ENCODE data around the gene IL7R.
A peak's percentile ranks its signal among the peaks of the same experiment; 100 is the strongest.
"Not testable (repeated sequence)": the region's sequence is repeated elsewhere in the genome, so short reads cannot be mapped to it uniquely, and the experiment has no call there.

IL7R gene

GRCh38 chr5:35870605-35871004, 13.9 kb downstream of the IL7R start:
- DNase-seq (ENCODE audit: low read depth in 2 of 2) = no peak

GRCh38 chr5:35876454-35876853, 19.8 kb downstream of the IL7R start:
- DNase-seq (ENCODE audit: low read depth in 2 of 2) = no peak

DNA sequence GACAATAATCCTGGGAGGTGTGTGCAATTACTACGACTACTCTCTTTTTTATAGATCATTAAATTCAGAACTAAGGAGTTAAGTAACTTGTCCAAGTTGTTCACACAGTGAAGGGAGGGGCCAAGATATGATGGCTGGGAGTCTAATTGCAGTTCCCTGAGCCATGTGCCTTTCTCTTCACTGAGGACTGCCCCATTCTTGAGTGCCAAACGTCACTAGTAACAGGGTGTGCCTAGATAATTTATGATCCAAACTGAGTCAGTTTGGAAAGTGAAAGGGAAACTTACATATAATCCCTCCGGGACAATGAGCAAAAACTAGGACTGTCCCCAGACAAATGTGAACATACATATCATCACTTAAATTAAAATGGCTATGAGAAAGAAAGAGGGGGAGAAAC, 20.2 kb downstream of the IL7R start:
- DNase-seq (ENCODE audit: low read depth in 2 of 2) = no peak

GRCh38 chr5:35877655-35878054, 21.0 kb downstream of the IL7R start:
- no peak for DNase-seq (ENCODE audit: low read depth in 2 of 2)

GRCh38 chr5:35878079-35878478, 21.4 kb downstream of the IL7R start:
- no peak for DNase-seq (ENCODE audit: low read depth in 2 of 2)

- no peak for DNase-seq (ENCODE audit: low read depth in 2 of 2)
Measured at GRCh38 chr5:35879096-35879495, 22.4 kb downstream of the IL7R start.

DNA sequence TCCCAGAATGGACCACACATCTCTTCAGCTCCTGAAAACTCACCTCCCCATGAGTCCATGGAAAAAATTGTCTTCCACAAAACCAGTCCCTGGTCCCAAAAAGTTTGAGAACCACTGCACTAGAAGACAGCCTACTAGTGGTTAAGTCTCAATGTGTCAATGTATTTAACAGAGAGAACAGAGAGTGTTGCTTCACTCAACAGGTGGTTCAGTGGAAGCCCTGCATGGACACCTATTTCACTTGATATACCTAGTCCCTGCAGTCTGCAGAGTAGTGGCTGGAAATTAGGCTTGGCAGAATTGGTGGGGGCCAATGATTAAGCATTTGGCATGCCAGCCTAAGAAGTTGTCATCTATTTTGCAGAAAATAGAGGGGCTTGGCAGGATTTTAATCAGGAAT, 23.0 kb downstream of the IL7R start:
- no peak for DNase-seq (ENCODE audit: low read depth in 2 of 2)

DNA sequence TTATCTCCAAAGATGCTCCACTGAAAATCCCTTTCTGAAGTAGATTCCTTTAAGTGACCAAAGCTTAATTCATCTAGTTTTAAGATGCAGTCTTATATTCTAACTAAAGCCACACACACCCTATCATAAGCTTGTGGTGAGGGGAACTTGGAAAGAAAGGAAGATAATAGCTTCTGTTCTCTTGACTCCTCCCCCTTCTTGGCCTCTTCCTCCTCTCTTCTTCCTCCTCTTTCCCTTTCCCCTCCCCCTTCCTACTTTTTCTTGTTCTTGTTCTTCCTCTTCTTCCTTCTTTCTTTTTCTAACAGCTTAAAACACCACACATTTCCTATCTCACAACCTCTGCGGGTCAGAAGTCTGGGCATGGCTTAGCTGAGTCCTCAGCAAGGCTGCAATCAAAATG, 23.5 kb downstream of the IL7R start:
- no peak for DNase-seq (ENCODE audit: low read depth in 2 of 2)

DNA sequence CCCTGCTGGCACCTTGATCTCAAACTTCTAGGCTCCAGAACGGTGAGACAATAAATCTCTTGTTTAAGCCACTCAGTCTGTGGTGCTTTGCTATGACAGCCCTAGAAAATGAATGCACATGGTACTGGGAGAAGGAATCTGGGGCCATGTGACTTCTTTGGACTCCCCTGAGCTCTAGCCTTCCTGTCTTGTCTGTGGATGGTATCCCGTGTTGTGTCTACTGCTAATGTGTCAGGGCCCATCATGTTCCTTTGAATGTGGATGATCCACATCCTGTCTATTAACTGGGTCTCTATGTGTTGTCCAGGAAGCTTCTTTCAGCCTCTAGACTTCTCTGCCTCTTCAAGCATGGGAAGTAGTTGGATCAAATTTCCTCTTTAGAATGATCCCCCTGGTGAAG, 25.1 kb downstream of the IL7R start:
- no peak for DNase-seq (ENCODE audit: low read depth in 2 of 2)

DNA sequence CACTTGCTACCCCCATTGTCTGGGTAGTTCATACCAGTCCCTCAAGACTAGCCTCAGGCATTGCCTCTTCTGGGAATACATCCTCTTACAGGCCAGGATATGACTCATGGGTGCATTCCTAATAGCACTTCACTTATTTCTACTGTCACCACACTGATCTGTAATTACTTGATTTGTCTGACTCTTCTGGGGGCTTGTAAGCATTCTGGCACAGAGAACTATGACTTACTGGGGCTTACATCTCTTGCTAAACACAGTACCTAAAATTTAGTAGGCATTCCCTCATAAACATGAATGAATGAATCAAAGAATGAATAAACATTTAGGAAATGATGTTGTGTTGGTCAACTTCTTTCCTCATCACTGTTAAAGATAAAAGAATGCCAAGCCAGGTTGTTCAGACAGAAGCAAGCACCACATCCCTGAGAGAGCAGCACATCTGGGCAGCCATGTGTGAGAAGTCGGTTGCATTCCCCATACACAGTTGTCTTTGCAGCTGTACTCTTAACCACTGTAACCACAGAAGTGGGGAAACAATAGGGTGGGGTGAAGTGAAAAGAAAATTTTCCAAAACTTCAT, 27.6 kb downstream of the IL7R start:
- peak; percentile 82 to 85 for DNase-seq (ENCODE audit: low read depth in 2 of 2)

GRCh38 chr5:35884773-35885172, 28.1 kb downstream of the IL7R start:
- DNase-seq (ENCODE audit: low read depth in 2 of 2) = no peak

DNA sequence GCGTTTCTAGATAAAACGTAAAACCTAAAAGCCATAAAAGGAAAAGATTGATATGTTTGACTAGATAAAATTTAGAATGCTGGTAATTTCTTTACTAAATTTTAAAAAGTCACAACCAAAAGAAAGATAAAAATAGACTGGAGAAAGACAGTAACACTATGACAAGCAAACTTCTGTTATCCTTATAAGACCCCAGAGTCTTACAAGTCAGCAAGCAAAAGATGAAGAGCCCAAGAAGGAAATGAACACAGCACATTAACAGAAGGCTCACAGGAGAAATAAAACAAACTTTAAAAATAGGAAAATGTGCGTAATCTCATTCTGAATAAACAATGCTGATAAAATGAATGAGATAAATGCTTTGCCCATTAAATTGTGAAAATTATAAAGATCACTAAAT, 29.7 kb downstream of the IL7R start:
- DNase-seq (ENCODE audit: low read depth in 2 of 2) = no peak

GRCh38 chr5:35887321-35888100, 30.8 kb downstream of the IL7R start:
- no peak for DNase-seq (ENCODE audit: low read depth in 2 of 2)

- DNase-seq (ENCODE audit: low read depth in 2 of 2) = no peak
Measured at GRCh38 chr5:35890021-35891020, 33.6 kb downstream of the IL7R start.

DNA sequence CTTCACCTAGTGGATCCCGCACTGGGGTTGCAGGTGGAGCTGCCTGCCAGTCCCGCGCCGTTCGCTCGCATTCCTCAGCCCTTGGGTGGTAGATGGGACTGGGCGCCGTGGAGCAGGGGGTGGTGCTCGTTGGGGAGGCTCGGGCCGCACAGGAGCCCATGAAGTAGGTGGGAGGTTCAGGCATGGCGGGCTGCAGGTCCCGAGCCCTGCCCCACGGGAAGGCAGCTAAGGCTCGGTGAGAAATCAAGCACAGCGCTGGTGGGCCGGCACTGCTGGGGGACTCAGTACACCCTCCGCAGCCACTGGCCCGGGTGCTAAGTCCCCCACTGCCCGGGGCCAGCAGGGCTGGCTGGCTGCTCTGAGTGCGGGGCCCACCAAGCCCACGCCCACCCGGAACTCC, 36.1 kb downstream of the IL7R start:
- DNase-seq (ENCODE audit: low read depth in 2 of 2) = not testable (repeated sequence)

GRCh38 chr5:35894131-35894530, 37.4 kb downstream of the IL7R start:
- no peak for DNase-seq (ENCODE audit: low read depth in 2 of 2)

DNA sequence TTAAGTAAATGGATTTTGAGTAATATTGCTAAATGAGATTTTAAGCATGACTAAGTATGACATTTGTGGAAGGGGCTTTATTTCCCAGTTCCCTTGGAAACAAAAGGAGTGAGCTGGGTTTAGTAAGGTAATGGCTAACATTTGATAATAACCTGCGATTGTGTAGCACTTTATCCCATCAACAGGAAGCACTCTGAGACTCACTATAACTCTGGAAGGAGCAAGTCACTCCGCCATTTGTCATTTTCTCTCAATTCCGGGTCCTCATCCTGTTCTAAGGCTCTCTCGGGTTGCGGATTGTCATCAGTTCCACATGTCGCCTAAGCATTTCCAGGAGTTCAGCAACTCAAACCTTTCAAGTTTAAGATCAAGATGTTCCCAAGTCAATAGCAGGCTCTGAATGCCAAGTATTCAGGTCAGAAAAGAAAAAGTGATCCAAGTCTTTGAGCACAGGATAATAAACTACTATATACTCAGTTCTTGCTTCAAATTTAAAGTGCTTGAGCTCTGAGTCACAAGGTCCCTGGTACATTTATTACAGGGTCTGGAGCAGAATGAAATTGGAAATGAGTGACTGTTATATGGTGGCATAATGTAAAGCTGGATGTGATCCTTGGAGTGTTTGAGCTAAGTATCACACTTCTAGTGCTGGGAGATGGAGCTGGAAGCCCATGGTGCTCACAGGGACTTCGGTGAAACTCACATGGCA, 42.4 kb downstream of the IL7R start:
- no peak for DNase-seq (ENCODE audit: low read depth in 2 of 2)

DNA sequence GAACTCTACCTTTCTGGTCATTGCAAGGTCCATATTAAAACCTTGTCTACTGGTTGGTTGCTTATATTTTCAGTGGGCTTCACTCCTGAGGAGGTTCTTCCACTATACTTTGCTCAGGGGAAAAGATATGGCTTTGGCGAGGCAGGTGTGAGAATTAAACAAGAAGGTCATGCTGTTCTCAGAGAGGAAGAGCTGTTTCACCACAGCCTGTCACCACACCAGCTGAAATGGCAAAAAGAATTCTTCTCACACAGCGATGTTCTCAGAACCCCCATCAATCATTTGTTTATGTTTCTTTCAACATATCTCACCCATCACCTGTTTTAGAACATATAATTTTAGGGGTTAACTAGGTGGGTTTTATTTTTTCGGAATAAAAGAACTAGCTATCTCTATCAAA, 43.1 kb downstream of the IL7R start:
- DNase-seq (ENCODE audit: low read depth in 2 of 2) = no peak

DNA sequence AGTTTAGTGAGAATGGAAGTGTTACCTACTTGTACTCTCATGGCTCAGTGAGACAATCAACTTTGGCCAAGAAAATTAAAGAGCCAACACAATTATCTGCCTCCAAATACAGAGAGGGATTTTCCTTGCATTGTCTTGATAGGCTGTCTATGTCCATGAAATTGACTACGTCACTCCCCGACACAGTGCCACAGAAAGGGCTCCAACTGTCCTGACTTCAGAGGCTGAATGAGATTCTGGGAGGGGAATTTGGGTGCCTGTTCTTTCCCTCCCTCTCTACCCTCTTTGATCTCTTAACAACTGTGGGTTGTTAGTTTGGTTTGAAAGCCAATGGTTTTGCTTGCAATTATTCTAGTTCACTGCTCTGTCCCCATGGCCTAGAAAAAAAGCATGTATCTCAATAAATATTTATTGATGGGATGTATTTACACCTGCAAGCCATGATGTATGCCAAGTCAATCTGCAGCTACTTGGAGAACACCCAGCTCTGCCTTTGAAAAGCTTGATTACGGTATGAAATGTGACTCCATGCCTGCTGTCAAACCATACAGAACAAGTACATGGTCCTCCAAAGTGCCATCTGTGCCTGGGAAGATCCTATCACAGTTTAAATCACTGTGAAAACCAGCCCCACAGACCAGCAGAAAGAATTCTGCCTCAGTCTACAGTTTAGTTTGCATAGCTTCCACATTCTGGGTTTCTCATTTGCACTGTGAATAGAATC, 44.4 kb downstream of the IL7R start:
- no peak for DNase-seq (ENCODE audit: low read depth in 2 of 2)

DNA sequence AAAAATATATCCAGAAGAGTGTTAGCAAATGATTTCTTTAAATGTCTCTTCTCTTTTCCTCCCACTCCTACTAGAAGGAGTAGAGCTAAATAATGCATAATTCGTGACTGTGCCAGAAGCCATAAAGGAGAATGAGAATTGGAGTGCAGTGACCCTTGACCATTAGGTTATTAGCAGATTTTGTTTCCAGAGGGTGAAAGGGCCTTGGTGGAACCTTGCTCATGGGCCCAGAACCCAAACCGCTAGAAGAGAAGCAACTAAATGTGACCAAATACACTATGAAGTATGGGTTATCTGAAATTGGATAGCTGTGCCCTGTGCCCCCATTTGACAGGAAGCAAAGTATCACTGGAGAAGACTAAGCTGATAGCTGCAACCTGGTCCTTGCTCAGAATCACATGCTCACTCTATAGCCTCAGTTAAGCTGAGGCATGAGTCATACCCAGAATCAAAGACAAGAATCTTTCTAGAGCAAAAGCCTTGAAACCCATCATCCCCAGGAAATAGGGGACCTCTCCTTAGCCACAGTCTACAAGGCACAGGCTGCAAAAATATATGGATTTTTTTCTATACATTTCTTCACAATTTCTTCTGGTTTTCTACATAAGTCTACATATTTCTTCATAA, 45.5 kb downstream of the IL7R start:
- DNase-seq (ENCODE audit: low read depth in 2 of 2) = peak in 1 of 2 experiments; percentile 11
